ENCODE measurements around the gene CDKAL1.

GRCh38 chr6:20702366-20702765 is 168.1 kb downstream of the CDKAL1 start:
- TF ChIP-seq, protein P1, sequence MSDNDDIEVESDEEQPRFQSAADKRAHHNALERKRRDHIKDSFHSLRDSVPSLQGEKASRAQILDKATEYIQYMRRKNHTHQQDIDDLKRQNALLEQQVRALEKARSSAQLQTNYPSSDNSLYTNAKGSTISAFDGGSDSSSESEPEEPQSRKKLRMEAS (IDR thresholded peaks at IDR 0.05) = no peak
- TF ChIP-seq YY1 (IDR thresholded peaks at IDR 0.05; ENCODE audit: low read depth) = no peak
- TF ChIP-seq, protein P2, sequence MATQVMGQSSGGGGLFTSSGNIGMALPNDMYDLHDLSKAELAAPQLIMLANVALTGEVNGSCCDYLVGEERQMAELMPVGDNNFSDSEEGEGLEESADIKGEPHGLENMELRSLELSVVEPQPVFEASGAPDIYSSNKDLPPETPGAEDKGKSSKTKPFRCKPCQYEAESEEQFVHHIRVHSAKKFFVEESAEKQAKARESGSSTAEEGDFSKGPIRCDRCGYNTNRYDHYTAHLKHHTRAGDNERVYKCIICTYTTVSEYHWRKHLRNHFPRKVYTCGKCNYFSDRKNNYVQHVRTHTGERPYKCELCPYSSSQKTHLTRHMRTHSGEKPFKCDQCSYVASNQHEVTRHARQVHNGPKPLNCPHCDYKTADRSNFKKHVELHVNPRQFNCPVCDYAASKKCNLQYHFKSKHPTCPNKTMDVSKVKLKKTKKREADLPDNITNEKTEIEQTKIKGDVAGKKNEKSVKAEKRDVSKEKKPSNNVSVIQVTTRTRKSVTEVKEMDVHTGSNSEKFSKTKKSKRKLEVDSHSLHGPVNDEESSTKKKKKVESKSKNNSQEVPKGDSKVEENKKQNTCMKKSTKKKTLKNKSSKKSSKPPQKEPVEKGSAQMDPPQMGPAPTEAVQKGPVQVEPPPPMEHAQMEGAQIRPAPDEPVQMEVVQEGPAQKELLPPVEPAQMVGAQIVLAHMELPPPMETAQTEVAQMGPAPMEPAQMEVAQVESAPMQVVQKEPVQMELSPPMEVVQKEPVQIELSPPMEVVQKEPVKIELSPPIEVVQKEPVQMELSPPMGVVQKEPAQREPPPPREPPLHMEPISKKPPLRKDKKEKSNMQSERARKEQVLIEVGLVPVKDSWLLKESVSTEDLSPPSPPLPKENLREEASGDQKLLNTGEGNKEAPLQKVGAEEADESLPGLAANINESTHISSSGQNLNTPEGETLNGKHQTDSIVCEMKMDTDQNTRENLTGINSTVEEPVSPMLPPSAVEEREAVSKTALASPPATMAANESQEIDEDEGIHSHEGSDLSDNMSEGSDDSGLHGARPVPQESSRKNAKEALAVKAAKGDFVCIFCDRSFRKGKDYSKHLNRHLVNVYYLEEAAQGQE (IDR thresholded peaks at IDR 0.05; ENCODE audit: low read depth) = no peak
